GM12892 (cell line): ENCODE results near the gene NUDT8.
"Not testable (repeated sequence)": the region's sequence is repeated elsewhere in the genome, so short reads cannot be mapped to it uniquely, and the experiment has no call there.

Source experiments
- DNase-seq: peaks from one replicate; pipeline ENCODE4 v3.0.0; 2011; ENCODE audit not compliant: insufficient read length
- FAIRE-seq: peaks from 2 replicates; lab custom pipeline; 2011; peaks lifted over from hg19 to GRCh38; lab: Jason Lieb, UNC
- POLR2A ChIP-seq: IDR thresholded peaks from 2 replicates; pipeline ENCODE4 v1.6.1; 2011; ENCODE audit warnings: low read depth, low read length, control low read depth
- POLR2AphosphoS5 ChIP-seq: IDR thresholded peaks from 2 replicates; pipeline ENCODE4 v1.6.1; 2011; ENCODE audit warnings: low read depth, low read length, control low read depth
- TAF1 ChIP-seq: IDR thresholded peaks from 2 replicates; pipeline ENCODE4 v1.6.1; 2011; ENCODE audit warnings: low read depth, mild to moderate bottlenecking, control low read depth, low read length, borderline replicate concordance

NUDT8 gene

GRCh38 chr11:67638535-67639437 is 9.0 kb upstream of the NUDT8 start:
- FAIRE-seq = no peak
- DNase-seq = no peak
- TF ChIP-seq TAF1 (no peak), POLR2AphosphoS5 (no peak), POLR2A (no peak)

DNA sequence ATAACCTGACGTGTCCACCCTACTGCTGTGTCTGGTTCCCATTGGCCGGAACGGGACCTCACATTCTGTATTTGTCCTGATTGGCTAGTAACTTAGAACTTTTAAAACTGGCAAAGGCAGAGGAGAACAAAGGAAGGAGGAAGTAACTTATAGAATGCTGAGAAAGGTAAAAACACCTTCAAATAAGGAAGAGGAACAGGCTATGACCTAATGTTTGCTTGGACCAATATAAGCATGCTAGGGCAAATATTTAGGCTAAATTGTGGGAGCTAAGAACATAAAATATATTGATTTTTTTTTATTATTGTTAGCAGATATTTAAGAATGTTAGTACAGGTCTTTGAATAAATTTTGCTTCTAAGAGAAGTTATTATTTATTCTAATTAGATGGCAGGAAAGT is 7.7 kb upstream of the NUDT8 start:
- not testable (repeated sequence) for DNase-seq, FAIRE-seq

GRCh38 chr11:67636962-67637361 is 7.2 kb upstream of the NUDT8 start:
- TF ChIP-seq POLR2A (no peak), POLR2AphosphoS5 (no peak), TAF1 (no peak)
- DNase-seq (no peak), FAIRE-seq (peak; percentile 82)

DNA sequence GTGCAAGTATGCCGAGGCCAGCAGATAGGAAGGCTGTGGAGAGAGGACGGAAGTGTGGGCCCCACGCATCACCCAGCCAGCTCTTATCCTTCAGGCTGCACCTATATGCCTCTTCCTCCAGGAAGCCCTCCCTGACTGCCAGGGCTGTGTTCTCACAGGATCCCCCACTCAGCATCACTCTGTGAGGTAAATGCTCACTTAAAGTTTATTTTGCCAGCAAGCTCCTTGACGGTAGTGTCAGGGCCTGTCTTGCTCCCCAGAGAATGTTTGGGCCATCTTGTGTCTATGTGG is 5.4 kb upstream of the NUDT8 start:
- no peak for FAIRE-seq
- DNase-seq = no peak
- TF ChIP-seq TAF1 = no peak
- TF ChIP-seq POLR2AphosphoS5 = no peak
- no peak for TF ChIP-seq POLR2A

DNA sequence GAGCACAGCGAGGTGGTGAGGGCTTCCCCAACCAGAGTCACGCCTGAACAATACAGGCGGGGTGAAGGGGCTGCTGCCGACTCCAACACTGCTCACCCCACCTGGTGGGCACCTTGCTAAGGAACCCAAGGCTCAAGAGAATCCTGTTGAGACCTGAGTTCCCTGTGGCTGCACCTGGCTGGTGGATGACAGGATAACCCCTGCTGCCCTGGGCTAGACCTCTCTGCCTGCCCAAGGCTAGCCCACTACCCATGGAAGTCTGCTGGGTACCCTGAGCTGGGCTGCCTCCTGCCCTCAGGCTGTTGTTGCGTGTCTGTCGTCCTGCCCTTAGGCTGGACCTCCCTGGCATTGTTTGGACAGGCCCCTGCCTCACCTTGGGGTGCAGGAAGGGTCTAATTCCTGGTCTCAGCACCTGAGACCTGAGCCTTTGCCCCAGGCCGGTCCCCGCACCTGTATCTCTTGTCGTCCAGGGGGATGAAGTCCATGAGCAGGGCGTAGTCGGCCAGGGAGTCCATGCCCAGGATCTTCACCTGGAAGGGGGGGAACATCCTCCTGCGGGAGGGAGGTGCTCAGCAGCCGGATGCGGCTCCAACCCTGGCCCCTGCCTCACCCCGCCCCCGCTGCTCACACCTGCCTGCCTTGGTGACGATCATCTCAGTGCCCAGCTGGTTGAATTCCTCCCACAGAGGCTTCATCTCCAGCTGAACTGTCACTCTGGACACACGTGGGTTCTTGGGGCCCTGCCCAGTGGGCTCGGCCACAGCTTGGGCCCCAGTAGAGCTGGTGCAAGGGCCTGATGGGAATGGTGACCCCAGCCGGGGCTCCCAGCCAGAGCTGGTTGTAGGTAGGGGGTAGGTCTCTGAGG is 4.9 kb upstream of the NUDT8 start:
- FAIRE-seq = no peak
- TF ChIP-seq POLR2A (no peak), POLR2AphosphoS5 (no peak), TAF1 (no peak)
- DNase-seq = no peak

GRCh38 chr11:67633758-67634365 is 4.1 kb upstream of the NUDT8 start:
- DNase-seq (no peak), FAIRE-seq (no peak)
- TF ChIP-seq POLR2AphosphoS5 = no peak
- no peak for TF ChIP-seq TAF1
- no peak for TF ChIP-seq POLR2A

GRCh38 chr11:67632982-67633755 is 3.4 kb upstream of the NUDT8 start:
- DNase-seq (no peak), FAIRE-seq (no peak)
- TF ChIP-seq TAF1 (no peak), POLR2AphosphoS5 (no peak), POLR2A (no peak)

DNA sequence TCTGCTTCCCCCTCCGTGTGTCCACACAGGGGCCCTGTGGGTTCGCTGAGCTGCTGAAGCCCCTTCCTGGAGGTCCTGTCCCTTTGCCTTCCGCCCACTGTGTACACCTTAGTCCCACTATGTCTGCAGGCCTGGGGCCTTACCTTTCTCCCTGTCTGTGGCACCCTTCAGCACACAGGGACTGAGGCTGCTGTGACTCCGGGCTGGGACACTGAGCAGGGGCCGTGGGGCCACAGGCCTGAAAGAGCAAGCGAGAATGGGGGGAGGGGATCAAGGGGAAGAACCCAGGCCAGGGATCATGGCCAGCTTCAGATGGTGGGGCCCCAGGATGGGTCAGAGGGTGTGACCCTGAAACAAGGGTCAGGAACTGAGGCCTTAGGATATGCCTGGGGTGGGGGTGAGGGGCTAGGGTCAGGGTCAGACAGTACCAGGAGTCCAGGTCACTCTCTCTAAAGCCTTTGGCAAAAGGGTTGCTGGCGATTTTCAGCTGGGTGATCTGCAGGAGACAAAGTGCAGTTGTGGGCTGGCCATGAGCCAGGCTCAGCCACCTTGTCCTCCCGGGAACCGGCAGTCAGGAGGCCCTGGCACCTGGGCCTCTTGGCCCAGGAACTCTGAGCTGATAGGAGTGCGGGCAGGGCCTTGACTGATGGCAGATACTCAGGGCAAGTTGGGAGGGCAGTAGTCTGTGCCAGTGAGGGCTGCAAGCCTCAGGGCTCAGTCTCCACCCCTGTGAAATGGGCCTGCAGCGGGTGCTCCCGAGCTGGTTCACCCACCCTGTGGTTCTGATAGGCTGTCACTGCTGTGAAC is 2.6 kb upstream of the NUDT8 start:
- no peak for FAIRE-seq

DNA sequence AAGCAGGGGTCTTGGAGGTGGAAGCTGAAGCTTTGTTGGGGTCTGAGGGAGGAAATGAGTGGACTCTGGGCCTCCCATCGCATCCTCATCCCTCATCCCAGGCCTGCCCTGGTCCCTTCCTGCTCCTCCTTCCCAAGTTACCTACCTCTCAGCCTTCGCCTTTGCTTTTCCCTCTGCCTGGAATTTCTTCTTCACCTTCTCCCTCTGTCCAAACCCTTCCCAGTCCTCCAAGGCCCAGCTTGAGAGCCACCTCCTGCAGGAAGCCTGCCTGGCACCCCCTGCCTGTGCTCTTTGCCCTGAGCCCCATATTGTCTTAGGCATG is 2.1 kb upstream of the NUDT8 start:
- TF ChIP-seq POLR2AphosphoS5 = no peak
- TF ChIP-seq TAF1 = no peak
- DNase-seq (no peak), FAIRE-seq (no peak)

More for the DNA sequence above, 2.6 kb upstream of the NUDT8 start:
- DNase-seq = no peak
- TF ChIP-seq POLR2A = no peak
- no peak for TF ChIP-seq TAF1
- TF ChIP-seq POLR2AphosphoS5 = no peak

DNA sequence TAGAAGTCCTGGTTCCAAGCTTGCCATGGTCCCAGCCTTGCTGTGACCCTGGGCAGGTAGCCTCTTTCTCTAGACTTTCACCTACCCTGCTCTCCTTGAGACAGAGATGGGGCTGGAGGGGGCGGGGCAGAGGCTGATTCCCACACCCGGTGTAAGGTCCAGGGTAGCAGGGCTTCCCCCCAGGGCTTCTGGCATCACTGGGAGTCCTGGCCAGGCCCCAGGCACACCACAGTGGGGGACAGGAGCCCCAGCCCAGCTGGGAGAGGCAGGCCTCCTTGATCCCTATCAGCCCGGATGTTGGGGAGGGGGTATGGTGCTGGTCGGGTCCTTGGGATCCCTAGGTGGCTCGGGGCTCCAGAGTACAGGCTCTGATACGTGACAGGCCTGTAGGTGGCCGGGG is 1.7 kb upstream of the NUDT8 start:
- FAIRE-seq (no peak), DNase-seq (peak; percentile 13)
- TF ChIP-seq POLR2A (no peak), TAF1 (no peak), POLR2AphosphoS5 (no peak)

- peak; percentile 17 for DNase-seq
- TF ChIP-seq TAF1 (no peak), POLR2A (no peak), POLR2AphosphoS5 (no peak)
- no peak for FAIRE-seq
Measured at GRCh38 chr11:67630943-67631331, 1.2 kb upstream of the NUDT8 start.
